Measurements from ENCODE around the gene CCL21.

CCL21 gene

GRCh38 chr9:34689116-34689470, 20.8 kb downstream of the CCL21 start:
- Histone ChIP-seq H3K4me3 (ENCODE audit: low read length in 2 of 2) (no peak overlapping the region), H3K9me3 (ENCODE audit: control insufficient read depth in 2 of 2, low read length in 2 of 2) (no peaks in the 10 kb centered on the region), H3K27ac (ENCODE audit: low read length) (no peak overlapping the region), H3K36me3 (ENCODE audit: control insufficient read depth in 2 of 2, insufficient read depth in 2 of 2, low read length in 2 of 2) (peaks cover 0 to 4% of the 10 kb centered on the region in 2 donors), H3K27me3 (ENCODE audit: control insufficient read depth in 1 of 2, insufficient read depth in 2 of 2, low read length in 2 of 2) (no peaks in the 10 kb centered on the region), H3K9ac (ENCODE audit: low read length in 2 of 2) (no peak overlapping the region), H3K4me1 (ENCODE audit: control insufficient read depth, insufficient read depth, low read length) (peaks cover 15% of the 10 kb centered on the region)

GRCh38 chr9:34688329-34689115, 21.4 kb downstream of the CCL21 start:
- H3K9me3 ChIP-seq (ENCODE audit: control insufficient read depth in 2 of 2, low read length in 2 of 2): no peaks in the 10 kb centered on the region
- peaks cover 15% of the 10 kb centered on the region for H3K4me1 ChIP-seq (ENCODE audit: control insufficient read depth, insufficient read depth, low read length)
- peaks cover 0 to 6% of the 10 kb centered on the region in 2 donors for H3K36me3 ChIP-seq (ENCODE audit: control insufficient read depth in 2 of 2, insufficient read depth in 2 of 2, low read length in 2 of 2)
- no peak overlapping the region for H3K4me3 ChIP-seq (ENCODE audit: low read length in 2 of 2)
- no peak overlapping the region for H3K9ac ChIP-seq (ENCODE audit: low read length in 2 of 2)
- H3K27ac ChIP-seq (ENCODE audit: low read length): no peak overlapping the region
- H3K27me3 ChIP-seq (ENCODE audit: control insufficient read depth in 1 of 2, insufficient read depth in 2 of 2, low read length in 2 of 2): no peaks in the 10 kb centered on the region

GRCh38 chr9:34687276-34688030, 22.5 kb downstream of the CCL21 start:
- H3K27ac ChIP-seq (ENCODE audit: low read length): no peak overlapping the region
- H3K4me1 ChIP-seq (ENCODE audit: control insufficient read depth, insufficient read depth, low read length): peaks cover 15% of the 10 kb centered on the region
- H3K9me3 ChIP-seq (ENCODE audit: control insufficient read depth in 2 of 2, low read length in 2 of 2): no peaks in the 10 kb centered on the region
- no peaks in the 10 kb centered on the region for H3K27me3 ChIP-seq (ENCODE audit: control insufficient read depth in 1 of 2, insufficient read depth in 2 of 2, low read length in 2 of 2)
- no peak overlapping the region for H3K4me3 ChIP-seq (ENCODE audit: low read length in 2 of 2)
- peaks cover 0 to 6% of the 10 kb centered on the region in 2 donors for H3K36me3 ChIP-seq (ENCODE audit: control insufficient read depth in 2 of 2, insufficient read depth in 2 of 2, low read length in 2 of 2)
- no peak overlapping the region for H3K9ac ChIP-seq (ENCODE audit: low read length in 2 of 2)

- Histone ChIP-seq H3K36me3 (ENCODE audit: control insufficient read depth in 2 of 2, insufficient read depth in 2 of 2, low read length in 2 of 2) (peaks cover 0 to 6% of the 10 kb centered on the region in 2 donors), H3K9me3 (ENCODE audit: control insufficient read depth in 2 of 2, low read length in 2 of 2) (no peaks in the 10 kb centered on the region), H3K27me3 (ENCODE audit: control insufficient read depth in 1 of 2, insufficient read depth in 2 of 2, low read length in 2 of 2) (no peaks in the 10 kb centered on the region), H3K4me3 (ENCODE audit: low read length in 2 of 2) (no peak overlapping the region), H3K27ac (ENCODE audit: low read length) (no peak overlapping the region), H3K9ac (ENCODE audit: low read length in 2 of 2) (no peak overlapping the region), H3K4me1 (ENCODE audit: control insufficient read depth, insufficient read depth, low read length) (peaks cover 15% of the 10 kb centered on the region)
Observed at GRCh38 chr9:34686732-34687131, 23.2 kb downstream of the CCL21 start.

GRCh38 chr9:34686231-34686630, 23.7 kb downstream of the CCL21 start:
- Histone ChIP-seq H3K27me3 (ENCODE audit: control insufficient read depth in 1 of 2, insufficient read depth in 2 of 2, low read length in 2 of 2) (no peaks in the 10 kb centered on the region), H3K9ac (ENCODE audit: low read length in 2 of 2) (no peak overlapping the region), H3K27ac (ENCODE audit: low read length) (no peak overlapping the region), H3K4me3 (ENCODE audit: low read length in 2 of 2) (no peak overlapping the region), H3K9me3 (ENCODE audit: control insufficient read depth in 2 of 2, low read length in 2 of 2) (no peaks in the 10 kb centered on the region), H3K36me3 (ENCODE audit: control insufficient read depth in 2 of 2, insufficient read depth in 2 of 2, low read length in 2 of 2) (peaks cover 0 to 6% of the 10 kb centered on the region in 2 donors), H3K4me1 (ENCODE audit: control insufficient read depth, insufficient read depth, low read length) (peaks cover 15% of the 10 kb centered on the region)

- peaks cover 0 to 6% of the 10 kb centered on the region in 2 donors for H3K36me3 ChIP-seq (ENCODE audit: control insufficient read depth in 2 of 2, insufficient read depth in 2 of 2, low read length in 2 of 2)
- H3K9ac ChIP-seq (ENCODE audit: low read length in 2 of 2): no peak overlapping the region
- no peak overlapping the region for H3K27ac ChIP-seq (ENCODE audit: low read length)
- no peaks in the 10 kb centered on the region for H3K27me3 ChIP-seq (ENCODE audit: control insufficient read depth in 1 of 2, insufficient read depth in 2 of 2, low read length in 2 of 2)
- H3K4me3 ChIP-seq (ENCODE audit: low read length in 2 of 2): no peak overlapping the region
- H3K4me1 ChIP-seq (ENCODE audit: control insufficient read depth, insufficient read depth, low read length): peaks cover 15% of the 10 kb centered on the region
- H3K9me3 ChIP-seq (ENCODE audit: control insufficient read depth in 2 of 2, low read length in 2 of 2): no peaks in the 10 kb centered on the region
Observed at GRCh38 chr9:34685591-34685990, 24.3 kb downstream of the CCL21 start.

GRCh38 chr9:34684816-34685215, 25.1 kb downstream of the CCL21 start:
- H3K9me3 ChIP-seq (ENCODE audit: control insufficient read depth in 2 of 2, low read length in 2 of 2): no peaks in the 10 kb centered on the region
- H3K27ac ChIP-seq (ENCODE audit: low read length): no peak overlapping the region
- H3K4me3 ChIP-seq (ENCODE audit: low read length in 2 of 2): no peak overlapping the region
- H3K36me3 ChIP-seq (ENCODE audit: control insufficient read depth in 2 of 2, insufficient read depth in 2 of 2, low read length in 2 of 2): peaks cover 0 to 6% of the 10 kb centered on the region in 2 donors
- H3K27me3 ChIP-seq (ENCODE audit: control insufficient read depth in 1 of 2, insufficient read depth in 2 of 2, low read length in 2 of 2): no peaks in the 10 kb centered on the region
- no peak overlapping the region for H3K9ac ChIP-seq (ENCODE audit: low read length in 2 of 2)
- peaks cover 15% of the 10 kb centered on the region for H3K4me1 ChIP-seq (ENCODE audit: control insufficient read depth, insufficient read depth, low read length)

- no peak overlapping the region for H3K27ac ChIP-seq (ENCODE audit: low read length)
- H3K4me1 ChIP-seq (ENCODE audit: control insufficient read depth, insufficient read depth, low read length): peaks cover 15% of the 10 kb centered on the region
- H3K36me3 ChIP-seq (ENCODE audit: control insufficient read depth in 2 of 2, insufficient read depth in 2 of 2, low read length in 2 of 2): peaks cover 0 to 6% of the 10 kb centered on the region in 2 donors
- H3K27me3 ChIP-seq (ENCODE audit: control insufficient read depth in 1 of 2, insufficient read depth in 2 of 2, low read length in 2 of 2): no peaks in the 10 kb centered on the region
- H3K9ac ChIP-seq (ENCODE audit: low read length in 2 of 2): no peak overlapping the region
- H3K9me3 ChIP-seq (ENCODE audit: control insufficient read depth in 2 of 2, low read length in 2 of 2): no peaks in the 10 kb centered on the region
- H3K4me3 ChIP-seq (ENCODE audit: low read length in 2 of 2): no peak overlapping the region
Observed at GRCh38 chr9:34684145-34684544, 25.8 kb downstream of the CCL21 start.

GRCh38 chr9:34675869-34676268, 34.1 kb downstream of the CCL21 start:
- Histone ChIP-seq H3K36me3 (ENCODE audit: control insufficient read depth in 2 of 2, insufficient read depth in 2 of 2, low read length in 2 of 2) (peaks cover 0 to 3% of the 10 kb centered on the region in 2 donors), H3K9me3 (ENCODE audit: control insufficient read depth in 2 of 2, low read length in 2 of 2) (no peaks in the 10 kb centered on the region), H3K4me1 (ENCODE audit: control insufficient read depth, insufficient read depth, low read length) (no peaks in the 10 kb centered on the region), H3K4me3 (ENCODE audit: low read length in 2 of 2) (no peak overlapping the region), H3K27me3 (ENCODE audit: control insufficient read depth in 1 of 2, insufficient read depth in 2 of 2, low read length in 2 of 2) (no peaks in the 10 kb centered on the region), H3K27ac (ENCODE audit: low read length) (no peak overlapping the region), H3K9ac (ENCODE audit: low read length in 2 of 2) (no peak overlapping the region)

GRCh38 chr9:34675048-34675714, 34.8 kb downstream of the CCL21 start:
- no peak overlapping the region for H3K9ac ChIP-seq (ENCODE audit: low read length in 2 of 2)
- H3K27ac ChIP-seq (ENCODE audit: low read length): no peak overlapping the region
- no peaks in the 10 kb centered on the region for H3K4me1 ChIP-seq (ENCODE audit: control insufficient read depth, insufficient read depth, low read length)
- H3K36me3 ChIP-seq (ENCODE audit: control insufficient read depth in 2 of 2, insufficient read depth in 2 of 2, low read length in 2 of 2): peaks cover 0 to 3% of the 10 kb centered on the region in 2 donors
- no peaks in the 10 kb centered on the region for H3K9me3 ChIP-seq (ENCODE audit: control insufficient read depth in 2 of 2, low read length in 2 of 2)
- no peak overlapping the region for H3K4me3 ChIP-seq (ENCODE audit: low read length in 2 of 2)
- no peaks in the 10 kb centered on the region for H3K27me3 ChIP-seq (ENCODE audit: control insufficient read depth in 1 of 2, insufficient read depth in 2 of 2, low read length in 2 of 2)
